Skeletal muscle satellite cell (primary cell): ENCODE measurements around the gene PPP4R1.
"Not testable (repeated sequence)": the region's sequence is repeated elsewhere in the genome, so short reads cannot be mapped to it uniquely, and the experiment has no call there.

Source experiments
- H3K27me3 ChIP-seq: 2 replicates; pipeline ENCODE4 v1.7.0; 2013; ENCODE audit warnings: low read length; ENCODE audit not compliant: control insufficient read depth, insufficient read depth
- H3K36me3 ChIP-seq: 2 replicates; pipeline ENCODE4 v1.7.0; 2013; ENCODE audit warnings: mild to moderate bottlenecking, control low read depth, low read length; ENCODE audit not compliant: insufficient read depth
- H3K4me1 ChIP-seq: 2 replicates; pipeline ENCODE4 v1.7.0; 2013; ENCODE audit warnings: low read length; ENCODE audit not compliant: control insufficient read depth, insufficient read depth
- H3K4me2 ChIP-seq: 2 replicates; pipeline ENCODE4 v1.7.0; 2013; ENCODE audit warnings: mild to moderate bottlenecking, low read length
- H3K4me3 ChIP-seq: 2 replicates; pipeline ENCODE4 v1.7.0; 2013; ENCODE audit warnings: low read length
- H3K9ac ChIP-seq: 2 replicates; pipeline ENCODE4 v1.7.0; 2013; ENCODE audit warnings: mild to moderate bottlenecking, low read depth, low read length, moderate library complexity
- H3K9me3 ChIP-seq: replicated peaks from 2 replicates; pipeline ENCODE4 v1.7.0; 2013; ENCODE audit warnings: mild to moderate bottlenecking, control low read depth, low read length

The PPP4R1 gene

GRCh38 chr18:9608298-9608697 is 6.1 kb downstream of the PPP4R1 start:
- Histone ChIP-seq H3K27me3 (no peaks in the 10 kb centered on the region), H3K4me2 (no peak overlapping the region), H3K4me3 (no peak overlapping the region), H3K4me1 (peaks cover 22% of the 10 kb centered on the region), H3K9ac (no peak overlapping the region), H3K36me3 (peaks cover 20% of the 10 kb centered on the region), H3K9me3 (no peaks in the 10 kb centered on the region)

- H3K27me3 ChIP-seq, H3K4me2 ChIP-seq, H3K9me3 ChIP-seq, H3K4me3 ChIP-seq, H3K9ac ChIP-seq: not testable (repeated sequence)
- Histone ChIP-seq H3K36me3 (peaks cover 20% of the 10 kb centered on the region), H3K4me1 (peaks cover 17% of the 10 kb centered on the region)
Measured at GRCh38 chr18:9607111-9607510, 7.2 kb downstream of the PPP4R1 start.

- Histone ChIP-seq H3K36me3 (peaks cover 13% of the 10 kb centered on the region), H3K4me2 (no peak overlapping the region), H3K4me1 (peaks cover 12% of the 10 kb centered on the region), H3K9ac (no peak overlapping the region), H3K9me3 (no peaks in the 10 kb centered on the region), H3K27me3 (no peaks in the 10 kb centered on the region), H3K4me3 (no peak overlapping the region)
Measured at GRCh38 chr18:9606039-9606438, 8.3 kb downstream of the PPP4R1 start.

GRCh38 chr18:9604348-9604747 is 10.0 kb downstream of the PPP4R1 start:
- H3K36me3 ChIP-seq, result peaks cover 9% of the 10 kb centered on the region
- no peaks in the 10 kb centered on the region for H3K9me3 ChIP-seq
- H3K9ac ChIP-seq, result no peak overlapping the region
- peaks cover 8% of the 10 kb centered on the region for H3K4me1 ChIP-seq
- H3K27me3 ChIP-seq, result no peaks in the 10 kb centered on the region
- no peak overlapping the region for H3K4me3 ChIP-seq
- H3K4me2 ChIP-seq, result no peak overlapping the region

GRCh38 chr18:9599328-9599727 is 15.0 kb downstream of the PPP4R1 start:
- H3K4me2 ChIP-seq, result no peak overlapping the region
- H3K36me3 ChIP-seq, result peaks cover 3% of the 10 kb centered on the region
- no peaks in the 10 kb centered on the region for H3K9me3 ChIP-seq
- no peak overlapping the region for H3K9ac ChIP-seq
- no peak overlapping the region for H3K4me3 ChIP-seq
- H3K27me3 ChIP-seq, result no peaks in the 10 kb centered on the region
- peaks cover 20% of the 10 kb centered on the region for H3K4me1 ChIP-seq

- H3K4me1 ChIP-seq, result peaks cover 21% of the 10 kb centered on the region
- H3K9me3 ChIP-seq, result no peaks in the 10 kb centered on the region
- no peaks in the 10 kb centered on the region for H3K27me3 ChIP-seq
- peaks cover 7% of the 10 kb centered on the region for H3K36me3 ChIP-seq
- H3K4me2 ChIP-seq, result no peak overlapping the region
- H3K9ac ChIP-seq, result no peak overlapping the region
- H3K4me3 ChIP-seq, result no peak overlapping the region
Measured at GRCh38 chr18:9597609-9598008, 16.8 kb downstream of the PPP4R1 start.

GRCh38 chr18:9596843-9597526 is 17.4 kb downstream of the PPP4R1 start:
- no peak overlapping the region for H3K9ac ChIP-seq
- H3K4me3 ChIP-seq, result no peak overlapping the region
- H3K4me1 ChIP-seq, result peaks cover 21% of the 10 kb centered on the region
- H3K4me2 ChIP-seq, result no peak overlapping the region
- no peaks in the 10 kb centered on the region for H3K27me3 ChIP-seq
- no peaks in the 10 kb centered on the region for H3K9me3 ChIP-seq
- peaks cover 12% of the 10 kb centered on the region for H3K36me3 ChIP-seq

- Histone ChIP-seq H3K4me1 (peaks cover 21% of the 10 kb centered on the region), H3K4me2 (no peak overlapping the region), H3K9me3 (no peaks in the 10 kb centered on the region), H3K27me3 (no peaks in the 10 kb centered on the region), H3K4me3 (no peak overlapping the region), H3K9ac (no peak overlapping the region), H3K36me3 (peaks cover 14% of the 10 kb centered on the region)
Measured at GRCh38 chr18:9596226-9596625, 18.1 kb downstream of the PPP4R1 start.

- Histone ChIP-seq H3K36me3 (peaks cover 23% of the 10 kb centered on the region), H3K4me1 (peaks cover 21% of the 10 kb centered on the region), H3K9me3 (no peaks in the 10 kb centered on the region), H3K9ac (peak overlapping the region; percentile 28), H3K4me3 (peak overlapping the region; percentile 49), H3K4me2 (peak overlapping the region; percentile 77), H3K27me3 (no peaks in the 10 kb centered on the region)
Measured at GRCh38 chr18:9594823-9595596, 19.3 kb downstream of the PPP4R1 start.

GRCh38 chr18:9587924-9588323 is 26.4 kb downstream of the PPP4R1 start:
- Histone ChIP-seq H3K4me3 (no peak overlapping the region), H3K4me1 (no peaks in the 10 kb centered on the region), H3K27me3 (no peaks in the 10 kb centered on the region), H3K9me3 (no peaks in the 10 kb centered on the region), H3K4me2 (no peak overlapping the region), H3K36me3 (peaks cover 54% of the 10 kb centered on the region), H3K9ac (no peak overlapping the region)

GRCh38 chr18:9586814-9587213 is 27.5 kb downstream of the PPP4R1 start:
- no peak overlapping the region for H3K4me2 ChIP-seq
- H3K36me3 ChIP-seq, result peaks cover 52% of the 10 kb centered on the region
- H3K27me3 ChIP-seq, result no peaks in the 10 kb centered on the region
- H3K4me1 ChIP-seq, result no peaks in the 10 kb centered on the region
- H3K9me3 ChIP-seq, result no peaks in the 10 kb centered on the region
- H3K4me3 ChIP-seq, result no peak overlapping the region
- H3K9ac ChIP-seq, result no peak overlapping the region

- H3K9ac ChIP-seq, result no peak overlapping the region
- H3K27me3 ChIP-seq, result no peaks in the 10 kb centered on the region
- H3K4me1 ChIP-seq, result no peaks in the 10 kb centered on the region
- H3K4me3 ChIP-seq, result no peak overlapping the region
- no peak overlapping the region for H3K4me2 ChIP-seq
- H3K9me3 ChIP-seq, result no peaks in the 10 kb centered on the region
- H3K36me3 ChIP-seq, result peaks cover 56% of the 10 kb centered on the region
Measured at GRCh38 chr18:9581667-9582066, 32.7 kb downstream of the PPP4R1 start.
